ENCODE measurements around the gene ATRX.
"Not testable (repeated sequence)": the region's sequence is repeated elsewhere in the genome, so short reads cannot be mapped to it uniquely, and the experiment has no call there.

The ATRX gene

DNA sequence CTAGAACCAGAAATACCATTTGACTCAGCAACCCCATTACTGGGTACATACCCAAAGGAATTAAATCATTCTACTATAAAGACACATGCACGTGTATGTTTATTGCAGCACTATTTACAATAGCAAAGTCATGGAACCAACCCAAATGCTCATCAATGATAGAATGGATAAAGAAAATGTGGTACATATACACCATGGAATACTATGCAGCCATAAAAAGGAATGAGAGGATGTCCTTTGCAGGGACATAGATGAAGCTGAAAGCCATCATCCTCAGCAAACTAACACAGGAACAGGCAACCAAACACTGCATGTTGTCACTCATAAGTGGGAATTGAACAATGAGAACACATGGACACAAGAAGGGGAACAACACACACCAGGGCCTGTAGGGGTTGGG lies 285.9 kb downstream of the ATRX start:
- DNase-seq (ENCODE audit: low read depth), result not testable (repeated sequence)

DNA sequence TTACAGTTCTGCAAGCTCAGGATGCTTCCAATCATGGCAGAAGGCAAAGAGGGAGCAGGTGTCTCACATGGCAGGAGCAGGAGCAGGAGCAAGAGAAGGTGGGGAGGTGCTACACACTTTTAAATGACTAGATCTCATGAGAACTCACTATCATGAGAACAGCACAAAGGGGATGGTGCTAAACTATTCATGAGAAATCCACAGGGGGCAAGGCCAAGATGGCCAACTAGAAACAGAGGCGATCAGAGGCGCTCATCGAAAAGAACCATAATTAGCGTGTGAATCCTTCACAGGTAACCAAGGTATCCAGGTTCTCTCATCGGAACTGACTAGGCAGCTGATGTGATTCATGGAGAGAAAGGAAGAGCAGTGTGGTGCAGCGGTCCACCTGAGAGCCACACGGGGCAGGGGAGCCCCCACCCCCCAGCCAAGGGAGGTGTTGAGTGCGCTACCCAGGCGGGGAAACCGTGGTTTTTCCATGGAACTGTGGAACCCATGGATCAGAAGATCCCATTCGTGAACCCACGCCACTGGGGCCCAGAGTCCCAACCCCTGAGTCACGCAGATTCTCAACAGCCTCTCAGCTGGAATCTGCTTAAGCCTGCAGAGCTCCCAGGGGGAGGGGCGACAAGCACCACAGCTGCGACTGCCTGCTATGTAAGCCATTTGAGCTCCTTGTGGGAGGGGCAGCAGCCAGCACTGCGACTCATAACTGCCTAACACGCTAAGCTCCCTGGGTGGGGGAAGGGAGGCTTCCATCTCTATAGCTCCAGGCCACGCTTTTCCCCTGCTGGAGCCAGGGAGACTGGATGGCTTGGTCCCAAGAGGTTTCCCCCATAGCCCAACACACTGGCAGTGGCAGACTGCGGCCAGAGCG lies 292.1 kb downstream of the ATRX start:
- no peak for DNase-seq (ENCODE audit: low read depth)

- no peak for DNase-seq (ENCODE audit: low read depth)
Observed at GRCh38 chrX:77484045-77484444, 302.0 kb downstream of the ATRX start.

GRCh38 chrX:77455437-77455836 lies 330.6 kb downstream of the ATRX start:
- DNase-seq (ENCODE audit: low read depth), result no peak

Measured in GM04503 (cell line).